Endothelial cell of umbilical vein (primary cell): ENCODE measurements around the gene SLC25A23.

Experiments
- CTCF ChIP-seq, 2 donors: IDR thresholded peaks; 1 replicate in 1 of 2; 2 replicates in 1 of 2; pipeline ENCODE4 v1.5.1; 2011; ENCODE audit warnings: low read length in 2 of 2, mild to moderate bottlenecking in 2 of 2, moderate library complexity in 2 of 2, control low read depth in 1 of 2, inconsistent platforms in 1 of 2, low read depth in 1 of 2; ENCODE audit not compliant: insufficient read depth in 1 of 2; ENCODE audit errors: extremely low read depth in 1 of 2
- EZH2 ChIP-seq: IDR thresholded peaks from 2 replicates; pipeline ENCODE4 v1.6.1; 2012; ENCODE audit warnings: borderline replicate concordance, low read depth, mild to moderate bottlenecking, moderate library complexity, low read length, inconsistent platforms; ENCODE audit not compliant: severe bottlenecking
- GATA2 ChIP-seq: IDR thresholded peaks from 2 replicates; pipeline ENCODE4 v1.7.0; 2011; ENCODE audit warnings: low read depth, mild to moderate bottlenecking, moderate library complexity, mixed read lengths, low read length; ENCODE audit not compliant: insufficient read length, insufficient read depth
- MAX ChIP-seq: IDR thresholded peaks from 2 replicates; pipeline ENCODE4 v1.6.1; 2011; ENCODE audit not compliant: insufficient read depth, insufficient read length
- POLR2A ChIP-seq: IDR thresholded peaks from 2 replicates; pipeline ENCODE4 v1.6.1; 2012; ENCODE audit warnings: low read depth, mild to moderate bottlenecking, control low read depth, low read length

GRCh38 chr19:6431891-6432290, 27.7 kb downstream of the SLC25A23 start:
- TF ChIP-seq CTCF (IDR thresholded peaks at IDR 0.05; ENCODE audit: extremely low read depth in 1 of 2, insufficient read depth in 1 of 2, low read depth in 1 of 2, low read length in 2 of 2) (no peak), MAX (no peak), POLR2A (no peak), EZH2 (no peak), GATA2 (no peak)
